HepG2 (cell line): Measurements from ENCODE around the gene S100A5. TPM values are rescaled to one million over a fixed set of nuclear protein-coding genes. Genes with fewer than 3 reads are reported as not detected.

Experiments
- ATAC-seq: fragments of 200-7000 bp; cut with Tn5 transposase; 3 replicates; pipeline ENCODE4 v1.9.1; 2020; ENCODE audit warnings: mild to moderate bottlenecking, moderate library complexity
- BruUV-seq: library from RNA; stranded (reverse); fragments of 400-500 nt; replicated peaks from 2 replicates; lab custom pipeline; 2021; lab: Mats Ljungman, UMichigan
- CTCF ChIA-PET: fragments of 300-600 bp; formaldehyde crosslinking; extraction: SDS; loops from one replicate; lab custom pipeline; 2021; ENCODE audit warnings: low total read pairs, inconsistent platforms, low intra/inter-chr PET ratio; lab: Yijun Ruan, JAX
- POLR2A ChIA-PET: fragments of 350-600 bp; sonication (Branson Sonifier 250); formaldehyde crosslinking; loops from one replicate; lab custom pipeline; 2020; ENCODE audit warnings: antibody characterized with exemption, inconsistent platforms; lab: Yijun Ruan, JAX
- DNase-seq: peaks from one replicate; pipeline ENCODE4 v3.0.0-alpha.2; 2015; ENCODE audit warnings: low spot score
- FAIRE-seq: peaks from 3 replicates; lab custom pipeline; 2011; peaks lifted over from hg19 to GRCh38; lab: Jason Lieb, UNC
- H2AFZ ChIP-seq: one replicate; pipeline ENCODE4 v1.6.1; 2011; ENCODE audit warnings: low read length, inconsistent platforms
- H3K27ac ChIP-seq: fragments of 300-600 bp; 3 replicates; pipeline ENCODE4 v1.8.0; 2011; ENCODE audit warnings: mixed run types, mild to moderate bottlenecking, mixed read lengths, low read length, inconsistent platforms; ENCODE audit not compliant: insufficient read depth; ENCODE audit errors: extremely low read length
- H3K27me3 ChIP-seq, 2 experiments: fragments of 200-600 bp in 1 of 2; 2 replicates in 1 of 2; 3 replicates in 1 of 2; pipeline versions ENCODE4 v1.6.0 to v1.8.0; 2011; ENCODE audit warnings: low read length in 2 of 2, mild to moderate bottlenecking in 2 of 2, moderate library complexity in 2 of 2, inconsistent platforms in 1 of 2; ENCODE audit not compliant: insufficient read depth in 2 of 2, control insufficient read depth in 1 of 2
- H3K36me3 ChIP-seq, 2 experiments: fragments of 200-600 bp in 1 of 2; replicated peaks in 1 of 2; 2 replicates in 1 of 2; 3 replicates in 1 of 2; pipeline versions ENCODE4 v1.5.1 to v1.8.0; 2011; ENCODE audit warnings: low read length in 2 of 2, inconsistent platforms in 1 of 2; ENCODE audit not compliant: insufficient read depth in 2 of 2, control insufficient read depth in 1 of 2
- H3K4me1 ChIP-seq: 2 replicates; pipeline ENCODE4 v1.5.1; 2012; ENCODE audit warnings: low read length, inconsistent platforms; ENCODE audit not compliant: insufficient read depth
- H3K4me2 ChIP-seq: 2 replicates; pipeline ENCODE4 v1.6.0; 2011; ENCODE audit warnings: low read depth, low read length, inconsistent platforms
- H3K4me3 ChIP-seq, 3 experiments: fragments of 200-600 bp in 1 of 3; sonication (generic), shearing (Covaris generic) in 1 of 3; replicated peaks in 1 of 3; 2 replicates each; pipeline ENCODE4 v1.5.1; 2011 to 2016; ENCODE audit warnings: low read length in 3 of 3, inconsistent platforms in 2 of 3, low read depth in 2 of 3, mild to moderate bottlenecking in 2 of 3, control low read depth in 1 of 3, mixed read lengths in 1 of 3; ENCODE audit not compliant: insufficient read depth in 1 of 3
- H3K79me2 ChIP-seq: one replicate; pipeline ENCODE4 v1.6.1; 2011; ENCODE audit warnings: low read length, inconsistent platforms; ENCODE audit not compliant: insufficient read depth
- H3K9ac ChIP-seq: 2 replicates; pipeline ENCODE4 v1.6.0; 2011; ENCODE audit warnings: mild to moderate bottlenecking, low read depth, low read length, inconsistent platforms; ENCODE audit not compliant: insufficient read depth
- H3K9me3 ChIP-seq: 2 replicates; pipeline ENCODE4 v1.5.1; 2012; ENCODE audit warnings: mild to moderate bottlenecking, low read length
- H4K20me1 ChIP-seq: 2 replicates; pipeline ENCODE4 v1.6.0; 2011; ENCODE audit warnings: inconsistent platforms, mild to moderate bottlenecking, low read length, moderate library complexity; ENCODE audit not compliant: insufficient read depth
- FOXO4 ChIP-seq: sonication (generic); formaldehyde crosslinking; conservative IDR thresholded peaks from 2 replicates; pipeline ENCODE4 v1.8.1; 2023; ENCODE audit warnings: missing genetic modification reagents
- FOXP1 ChIP-seq, 2 experiments: fragments of 450-650 bp in 1 of 2; IDR thresholded peaks; 2 replicates each; pipeline ENCODE4 v1.6.1; 2017 to 2018; ENCODE audit warnings: antibody characterized with exemption in 1 of 2
- IRF1 ChIP-seq: sonication (generic); formaldehyde crosslinking; IDR thresholded peaks from 2 replicates; pipeline ENCODE4 v1.4.0; 2020; ENCODE audit warnings: low read depth, mild to moderate bottlenecking, missing genetic modification reagents
- NFIC ChIP-seq: IDR thresholded peaks from 2 replicates; pipeline ENCODE4 v1.6.1; 2012; ENCODE audit warnings: mild to moderate bottlenecking, low read length, inconsistent platforms
- PCBP1 ChIP-seq: fragments of 200-400 bp; formaldehyde crosslinking; IDR thresholded peaks from 2 replicates; pipeline ENCODE4 v1.6.1; 2017; ENCODE audit warnings: mild to moderate bottlenecking, low read depth, low read length, borderline replicate concordance
- SMYD3 ChIP-seq: sonication (generic); formaldehyde crosslinking; IDR thresholded peaks from 2 replicates; pipeline ENCODE4 v1.8.1; 2023; ENCODE audit warnings: mild to moderate bottlenecking, missing genetic modification reagents
- ZNF275 ChIP-seq: sonication (generic); formaldehyde crosslinking; IDR thresholded peaks from 2 replicates; pipeline ENCODE4 v1.8.0; 2022; ENCODE audit warnings: missing genetic modification reagents, mild to moderate bottlenecking, inconsistent platforms, borderline replicate concordance
- ZNF567 ChIP-seq: sonication (generic); formaldehyde crosslinking; IDR thresholded peaks from 2 replicates; pipeline ENCODE4 v1.8.1; 2023; ENCODE audit warnings: mild to moderate bottlenecking, missing genetic modification reagents, borderline replicate concordance
- ZSCAN31 ChIP-seq: sonication (generic); formaldehyde crosslinking; IDR thresholded peaks from 2 replicates; pipeline ENCODE4 v1.5.0; 2020; ENCODE audit warnings: low read depth, mild to moderate bottlenecking, missing genetic modification reagents
- WGBS: methylation state at CpG from one replicate; pipeline ENCODE4 v1.1.6; 2017; ENCODE audit warnings: low lambda C conversion rate; 5-methylcytosine and 5-hydroxymethylcytosine counted together
- in situ Hi-C: cut with HindIII; loops from 2 replicates; pipeline ENCODE4 v1.10.0; 2017; ENCODE audit warnings: low pct_unique_long_range_greater_than_20kb; ENCODE audit not compliant: extremely low pct_ligation_motif_present
- intact Hi-C: fragments of 100-400 bp; cut with micrococcal nuclease; formaldehyde crosslinking; loops from one replicate; pipeline ENCODE4 v1.10.0; 2022; ENCODE audit not compliant: unreplicated experiment
- polyA plus RNA-seq, 8 experiments: library from polyadenylated mRNA; depleted of rRNA in 3 of 8; stranded (reverse) in 7 of 8; unstranded in 1 of 8; fragments of >200 nt; fragmentation: Illumina TruSeq in 4 of 8; extraction: Trizol in 4 of 8; gene quantifications; 2 replicates each; pipeline versions ENCODE4 v1.2.1 to v1.2.3, GENCODE V29; 2011 to 2016; ENCODE audit warnings: low read depth in 4 of 8, missing spikeins in 1 of 8, mixed read lengths in 1 of 8; ENCODE audit not compliant: insufficient read depth in 1 of 8
- total RNA-seq, 5 experiments: library from RNA; depleted of rRNA; stranded (reverse); fragments of >200 nt; fragmentation: Illumina TruSeq; extraction: Trizol; gene quantifications; 2 replicates each; pipeline ENCODE4 v1.2.3, GENCODE V29; 2016; ENCODE audit warnings: low read depth in 1 of 5

S100A5 gene
- total and polyA plus RNA-seq, 2 of the 13 experiments (the other 11 are each of a cell fraction or from before 2014, with no cell fraction given) = not detected

- H3K79me2 ChIP-seq = no peaks in the 10 kb centered on the region
- no peak overlapping the region for H3K4me3 ChIP-seq
- H3K27ac ChIP-seq = no peak overlapping the region
- TF ChIP-seq SMYD3 (CRISPR knock-in tag) (no peak), ZSCAN31 (no peak), FOXP1 (IDR thresholded peaks at IDR 0.05) (no peak), FOXP1 (CRISPR knock-in tag; IDR thresholded peaks at IDR 0.05) (no peak), FOXO4 (no peak), PCBP1 (no peak), ZNF567 (CRISPR knock-in tag) (no peak), ZNF275 (CRISPR knock-in tag) (no peak), IRF1 (CRISPR knock-in tag) (no peak), NFIC (no peak)
- H3K4me2 ChIP-seq = no peak overlapping the region
- no peaks in the 10 kb centered on the region for H4K20me1 ChIP-seq
- ATAC-seq (no peak), FAIRE-seq (no peak), DNase-seq (no peak)
- ChIA-PET POLR2A (interaction anchor here (1.8 to 3.1 kb wide), 2 partner anchors 11 to 30 kb away, joined by 4 to 49 read pairs; partner anchors contain the start of gene S100A6), CTCF (no interaction called here)
- H3K9me3 ChIP-seq = no peaks in the 10 kb centered on the region
- no peaks in the 10 kb centered on the region for H3K36me3 ChIP-seq
- in situ Hi-C loops = no loop called here
- H3K27me3 ChIP-seq = no peaks in the 10 kb centered on the region
- intact Hi-C loops = no loop called here
- H3K4me1 ChIP-seq = peaks cover 38% of the 10 kb centered on the region
- 94% methylated on average over 3 of the region's 7 CpGs for WGBS
- no peak overlapping the region for H2AFZ ChIP-seq
- no TSS peak for BruUV-seq
- H3K9ac ChIP-seq = no peak overlapping the region
These were observed 23.3 kb upstream of the S100A5 start for GRCh38 chr1:153563991-153564390.
